SJSA1 (cell line): Measurements from ENCODE around the gene PCDHA5. TPM values are rescaled to one million over a fixed set of nuclear protein-coding genes. Genes with fewer than 3 reads are reported as not detected.
"Not testable (repeated sequence)": the region's sequence is repeated elsewhere in the genome, so short reads cannot be mapped to it uniquely, and the experiment has no call there.

Experiments
- DNase-seq, 2 experiments: peaks; one replicate each; pipeline ENCODE4 v3.0.0-alpha.2; 2015 to 2020; ENCODE audit warnings: low spot score in 2 of 2, low read depth in 1 of 2
- H3K27ac ChIP-seq: fragments of 250-450 bp; sonication (Bioruptor Pico); 2 replicates; pipeline ENCODE4 v1.5.1; 2020; ENCODE audit warnings: mild to moderate bottlenecking, moderate library complexity
- H3K27me3 ChIP-seq: fragments of 250-450 bp; sonication (Bioruptor Pico); replicated peaks from 2 replicates; pipeline ENCODE4 v1.5.1; 2020; ENCODE audit warnings: mild to moderate bottlenecking, moderate library complexity
- H3K36me3 ChIP-seq: fragments of 250-450 bp; sonication (Bioruptor Pico); 2 replicates; pipeline ENCODE4 v1.5.1; 2020; ENCODE audit warnings: mild to moderate bottlenecking
- H3K4me1 ChIP-seq: fragments of 250-450 bp; sonication (Bioruptor Pico); replicated peaks from 2 replicates; pipeline ENCODE4 v1.6.1; 2021; ENCODE audit warnings: mild to moderate bottlenecking
- H3K4me3 ChIP-seq: fragments of 250-450 bp; sonication (Bioruptor Pico); 2 replicates; pipeline ENCODE4 v1.5.1; 2020; ENCODE audit warnings: mild to moderate bottlenecking
- H3K9me3 ChIP-seq: fragments of 250-450 bp; sonication (Bioruptor Pico); replicated peaks from 2 replicates; pipeline ENCODE4 v1.5.1; 2020; ENCODE audit warnings: mild to moderate bottlenecking
- total RNA-seq: library from RNA; depleted of rRNA; stranded (reverse); fragments of >200 nt; shearing (Covaris generic); gene quantifications from 2 replicates; pipeline ENCODE4 v1.2.3, GENCODE V29; 2014; rRNA removed

PCDHA5 gene
- not detected in 2 replicates for total RNA-seq

DNA sequence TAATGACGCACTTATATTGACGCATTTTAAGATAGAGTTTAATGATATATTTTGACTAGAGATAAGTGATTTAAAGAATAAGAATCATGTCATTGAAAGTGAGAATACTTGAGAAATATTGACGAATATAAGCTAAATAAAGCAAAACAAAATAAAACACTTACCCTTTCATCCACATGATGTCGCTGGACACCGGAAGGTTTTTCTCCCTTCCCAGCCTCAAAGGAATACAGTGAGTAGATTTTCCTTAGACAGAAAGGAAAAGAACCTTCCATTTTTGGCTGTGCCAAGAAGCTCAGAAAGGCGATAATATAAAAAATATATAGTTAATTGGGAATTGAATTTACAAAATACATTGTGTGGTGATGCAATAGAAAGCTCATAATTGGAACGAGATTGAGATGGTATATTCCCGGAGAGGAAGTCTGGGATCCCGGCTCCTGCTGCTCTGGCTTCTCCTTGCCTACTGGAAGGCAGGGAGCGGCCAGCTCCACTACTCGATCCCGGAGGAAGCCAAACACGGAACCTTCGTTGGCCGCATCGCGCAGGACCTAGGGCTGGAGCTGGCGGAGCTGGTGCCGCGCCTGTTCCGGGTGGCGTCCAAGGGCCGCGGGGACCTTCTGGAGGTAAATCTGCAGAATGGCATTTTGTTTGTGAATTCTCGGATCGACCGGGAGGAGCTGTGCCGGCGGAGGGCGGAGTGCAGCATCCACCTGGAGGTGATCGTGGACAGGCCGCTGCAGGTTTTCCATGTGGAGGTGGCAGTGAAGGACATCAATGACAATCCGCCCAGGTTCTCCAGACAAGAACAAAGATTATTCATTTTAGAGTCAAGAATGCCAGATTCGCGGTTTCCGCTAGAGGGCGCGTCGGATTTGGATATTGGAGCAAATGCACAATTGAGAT lies at the start of gene PCDHA5:
PCDHA5 (plus strand) TSS at position 239 of the 906 bp plus-strand sequence.
- no peak within 1 kb of the TSS for H3K4me3 ChIP-seq
- H3K27ac ChIP-seq: no peak within 1 kb of the TSS
- DNase-seq: no peak
- no peaks in the 10 kb centered on the region for H3K4me1 ChIP-seq
- no peaks in the 10 kb centered on the region for H3K9me3 ChIP-seq
- H3K36me3 ChIP-seq: no peaks in the 10 kb centered on the region
- no peaks in the 10 kb centered on the region; the same call in 1 of the 2 replicates for H3K27me3 ChIP-seq

DNA sequence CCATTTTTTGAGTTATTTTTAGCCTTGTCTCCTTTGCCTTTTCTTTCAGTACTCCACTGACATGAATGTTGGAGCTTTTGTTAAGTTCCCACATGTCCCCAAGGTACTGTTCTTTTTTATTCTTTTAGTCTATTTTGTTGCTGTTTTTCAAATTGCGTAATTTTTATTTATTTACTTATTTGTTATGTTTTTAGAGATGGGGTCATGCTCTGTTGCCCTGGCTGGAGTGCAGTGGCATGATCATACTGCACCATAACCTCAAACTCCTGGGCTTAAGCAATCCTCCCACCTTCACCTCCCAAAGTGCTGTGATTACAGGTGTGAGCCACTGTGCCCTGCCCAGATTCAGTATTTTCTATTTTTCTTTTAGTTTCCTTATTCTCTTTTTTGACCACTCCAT lies 40.9 kb upstream of the PCDHA5 start:
- DNase-seq: no peak
- H3K4me3 ChIP-seq: no peak overlapping the region
- H3K36me3 ChIP-seq: no peaks in the 10 kb centered on the region
- H3K27ac ChIP-seq: no peak overlapping the region
- peaks cover 7% of the 10 kb centered on the region; the same call in 1 of the 2 replicates for H3K9me3 ChIP-seq
- no peaks in the 10 kb centered on the region for H3K4me1 ChIP-seq
- H3K27me3 ChIP-seq: no peaks in the 10 kb centered on the region

DNA sequence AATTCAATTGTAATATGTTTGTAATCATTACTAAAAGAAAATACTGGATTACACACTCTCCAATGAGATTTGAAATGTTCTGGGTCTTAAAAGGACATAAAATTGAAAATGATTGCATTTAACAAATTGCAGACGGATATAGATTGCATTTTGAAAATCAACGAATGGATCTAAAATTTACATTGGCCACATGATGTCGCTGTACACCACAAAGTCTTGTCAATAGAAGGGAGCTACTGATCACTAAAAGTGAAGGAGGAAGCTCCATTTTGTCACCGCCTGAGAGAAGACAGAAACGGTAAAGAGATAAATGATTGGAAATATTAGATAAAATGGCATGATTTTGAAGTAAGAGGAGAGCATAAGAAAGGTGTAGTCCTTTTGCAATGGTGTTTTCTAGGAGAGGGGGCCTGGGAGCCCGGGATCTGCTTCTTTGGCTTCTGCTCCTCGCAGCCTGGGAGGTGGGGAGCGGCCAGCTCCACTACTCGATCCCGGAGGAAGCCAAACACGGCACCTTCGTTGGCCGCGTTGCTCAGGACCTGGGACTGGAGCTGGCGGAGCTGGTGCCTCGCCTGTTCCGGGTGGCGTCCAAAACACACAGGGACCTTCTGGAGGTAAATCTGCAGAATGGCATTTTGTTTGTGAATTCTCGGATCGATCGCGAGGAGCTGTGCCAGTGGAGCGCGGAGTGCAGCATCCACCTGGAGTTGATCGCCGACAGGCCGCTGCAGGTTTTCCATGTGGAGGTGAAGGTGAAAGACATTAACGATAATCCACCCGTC lies 35.3 kb upstream of the PCDHA5 start, which contains the start of gene PCDHA1:
PCDHA1 (plus strand) TSS at position 236 of the 782 bp plus-strand sequence.
- Histone ChIP-seq H3K4me1 (no peaks in the 10 kb centered on the region), H3K4me3 (no peak within 1 kb of the TSS), H3K9me3 (peaks cover 25% of the 10 kb centered on the region), H3K27me3 (no peaks in the 10 kb centered on the region), H3K27ac (no peak within 1 kb of the TSS), H3K36me3 (no peaks in the 10 kb centered on the region)
- no peak for DNase-seq

DNA sequence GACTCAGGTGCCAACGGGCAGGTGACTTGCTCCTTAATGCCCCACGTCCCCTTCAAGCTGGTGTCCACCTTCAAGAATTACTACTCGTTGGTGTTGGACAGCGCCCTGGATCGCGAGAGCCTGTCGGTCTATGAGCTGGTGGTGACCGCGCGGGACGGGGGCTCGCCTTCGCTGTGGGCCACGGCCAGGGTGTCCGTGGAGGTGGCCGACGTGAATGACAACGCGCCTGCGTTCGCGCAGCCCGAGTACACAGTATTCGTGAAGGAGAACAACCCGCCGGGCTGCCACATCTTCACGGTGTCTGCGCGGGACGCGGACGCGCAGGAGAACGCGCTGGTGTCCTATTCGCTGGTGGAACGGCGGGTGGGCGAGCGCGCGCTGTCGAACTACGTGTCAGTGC lies 34.0 kb upstream of the PCDHA5 start:
- not testable (repeated sequence) for H3K27ac ChIP-seq, H3K27me3 ChIP-seq, H3K4me1 ChIP-seq, DNase-seq, H3K36me3 ChIP-seq, H3K4me3 ChIP-seq
- H3K9me3 ChIP-seq: peaks cover 25% of the 10 kb centered on the region

DNA sequence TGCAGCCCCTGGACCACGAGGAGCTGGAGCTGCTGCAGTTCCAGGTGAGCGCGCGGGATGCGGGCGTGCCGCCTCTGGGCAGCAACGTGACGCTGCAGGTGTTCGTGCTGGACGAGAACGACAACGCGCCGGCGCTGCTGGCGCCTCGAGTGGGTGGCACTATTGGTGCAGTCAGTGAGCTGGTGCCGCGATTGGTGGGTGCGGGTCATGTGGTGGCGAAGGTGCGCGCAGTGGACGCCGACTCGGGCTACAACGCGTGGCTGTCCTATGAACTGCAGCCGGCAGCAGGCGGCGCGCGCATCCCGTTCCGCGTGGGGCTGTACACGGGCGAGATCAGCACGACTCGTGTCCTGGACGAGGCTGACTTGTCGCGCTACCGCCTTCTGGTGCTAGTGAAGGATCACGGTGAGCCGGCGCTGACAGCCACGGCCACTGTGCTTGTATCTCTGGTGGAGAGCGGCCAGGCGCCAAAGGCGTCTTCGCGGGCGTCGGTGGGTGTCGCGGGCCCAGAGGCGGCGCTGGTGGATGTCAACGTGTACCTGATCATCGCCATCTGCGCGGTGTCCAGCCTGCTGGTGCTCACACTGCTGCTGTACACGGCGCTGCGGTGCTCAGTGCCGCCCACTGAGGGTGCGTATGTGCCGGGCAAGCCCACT lies 33.4 kb upstream of the PCDHA5 start:
- H3K9me3 ChIP-seq: peaks cover 21% of the 10 kb centered on the region
- H3K27me3 ChIP-seq, H3K4me1 ChIP-seq, H3K27ac ChIP-seq, H3K36me3 ChIP-seq, H3K4me3 ChIP-seq, DNase-seq: not testable (repeated sequence)

DNA sequence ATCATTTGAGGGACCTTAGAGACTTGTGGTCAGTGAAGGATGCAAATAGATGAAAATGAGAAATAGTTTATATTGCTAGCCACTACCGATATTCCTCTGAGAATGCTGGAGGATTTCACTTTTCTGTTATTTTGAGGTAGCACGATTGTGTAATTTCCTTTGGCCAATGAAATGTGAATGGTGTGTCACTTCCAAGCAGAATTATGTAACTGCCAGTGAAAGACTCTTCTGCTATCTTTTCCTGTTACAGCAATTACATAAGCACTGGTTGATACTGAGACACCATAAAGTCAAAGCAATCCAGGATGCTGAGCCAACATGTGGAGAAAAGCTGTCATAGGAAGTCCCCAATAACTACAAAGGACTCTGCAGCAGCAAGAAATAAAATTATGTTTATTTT lies 30.3 kb upstream of the PCDHA5 start:
- peaks cover 19% of the 10 kb centered on the region for H3K9me3 ChIP-seq
- H3K4me1 ChIP-seq: no peaks in the 10 kb centered on the region
- H3K27me3 ChIP-seq: no peaks in the 10 kb centered on the region

DNA sequence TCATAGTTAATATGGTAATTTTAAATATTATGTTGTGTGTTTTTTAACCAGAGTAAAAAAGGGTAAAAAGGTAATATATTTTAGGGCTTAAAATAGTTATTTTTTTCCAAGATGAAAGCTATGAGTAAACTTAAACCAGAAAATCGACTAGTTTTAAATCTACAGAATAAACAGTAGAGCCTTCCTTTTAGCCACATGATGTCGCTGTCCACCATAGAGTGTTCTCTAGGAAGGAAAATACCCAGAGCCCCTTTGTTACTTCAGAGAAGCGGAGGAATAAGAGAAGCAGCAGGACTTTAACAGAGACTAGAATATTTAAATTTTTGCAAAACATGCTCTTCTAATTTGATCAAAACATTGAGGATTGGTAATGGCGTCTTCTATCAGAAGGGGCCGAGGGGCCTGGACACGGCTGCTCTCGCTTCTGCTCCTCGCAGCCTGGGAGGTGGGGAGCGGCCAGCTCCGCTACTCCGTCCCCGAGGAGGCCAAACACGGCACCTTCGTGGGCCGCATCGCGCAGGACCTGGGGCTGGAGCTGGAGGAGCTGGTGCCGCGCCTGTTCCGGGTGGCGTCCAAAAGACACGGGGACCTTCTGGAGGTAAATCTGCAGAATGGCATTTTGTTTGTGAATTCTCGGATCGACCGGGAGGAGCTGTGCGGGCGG lies 26.7 kb upstream of the PCDHA5 start, which contains the start of gene PCDHA2:
PCDHA2 (plus strand) TSS at position 258 of the 664 bp plus-strand sequence.
- no peaks in the 10 kb centered on the region for H3K27me3 ChIP-seq
- H3K36me3 ChIP-seq: no peaks in the 10 kb centered on the region
- DNase-seq: no peak
- no peaks in the 10 kb centered on the region for H3K4me1 ChIP-seq
- peaks cover 9% of the 10 kb centered on the region for H3K9me3 ChIP-seq
- no peak within 1 kb of the TSS for H3K4me3 ChIP-seq
- H3K27ac ChIP-seq: no peak within 1 kb of the TSS

More for the DNA sequence above, 30.3 kb upstream of the PCDHA5 start:
- H3K27ac ChIP-seq: no peak overlapping the region
- no peak overlapping the region for H3K4me3 ChIP-seq
- no peaks in the 10 kb centered on the region for H3K36me3 ChIP-seq
- DNase-seq: no peak

DNA sequence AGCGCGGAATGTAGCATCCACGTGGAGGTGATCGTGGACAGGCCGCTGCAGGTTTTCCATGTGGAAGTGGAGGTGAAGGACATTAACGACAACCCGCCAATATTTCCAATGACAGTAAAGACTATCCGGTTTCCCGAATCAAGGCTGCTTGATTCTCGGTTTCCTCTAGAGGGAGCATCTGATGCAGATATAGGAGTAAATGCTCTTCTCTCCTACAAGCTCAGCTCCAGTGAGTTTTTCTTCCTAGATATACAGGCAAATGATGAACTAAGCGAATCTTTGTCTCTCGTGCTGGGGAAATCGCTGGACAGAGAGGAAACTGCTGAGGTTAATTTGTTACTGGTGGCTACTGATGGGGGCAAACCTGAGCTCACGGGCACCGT lies 26.2 kb upstream of the PCDHA5 start:
- Histone ChIP-seq H3K4me3 (no peak overlapping the region), H3K9me3 (peaks cover 9% of the 10 kb centered on the region), H3K4me1 (no peaks in the 10 kb centered on the region), H3K27me3 (no peaks in the 10 kb centered on the region), H3K27ac (no peak overlapping the region), H3K36me3 (no peaks in the 10 kb centered on the region)
- no peak for DNase-seq

DNA sequence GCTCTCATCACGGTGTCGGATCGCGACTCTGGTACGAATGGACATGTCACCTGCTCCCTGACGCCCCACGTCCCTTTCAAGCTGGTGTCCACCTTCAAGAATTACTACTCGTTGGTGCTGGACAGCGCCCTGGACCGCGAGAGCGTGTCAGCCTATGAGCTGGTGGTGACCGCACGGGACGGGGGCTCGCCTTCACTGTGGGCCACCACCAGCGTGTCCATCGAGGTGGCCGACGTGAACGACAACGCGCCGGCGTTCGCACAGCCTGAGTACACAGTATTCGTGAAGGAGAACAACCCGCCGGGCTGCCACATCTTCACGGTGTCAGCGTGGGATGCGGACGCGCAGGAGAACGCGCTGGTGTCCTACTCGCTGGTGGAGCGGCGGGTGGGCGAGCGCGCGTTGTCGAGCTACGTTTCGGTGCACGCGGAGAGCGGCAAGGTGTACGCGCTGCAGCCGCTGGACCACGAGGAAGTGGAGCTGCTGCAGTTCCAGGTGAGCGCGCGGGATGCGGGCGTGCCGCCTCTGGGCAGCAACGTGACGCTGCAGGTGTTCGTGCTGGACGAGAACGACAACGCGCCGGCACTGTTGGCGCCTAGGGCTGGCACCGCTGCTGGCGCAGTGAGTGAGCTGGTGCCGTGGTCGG lies 25.2 kb upstream of the PCDHA5 start:
- not testable (repeated sequence) for H3K36me3 ChIP-seq, H3K9me3 ChIP-seq, H3K27ac ChIP-seq, H3K27me3 ChIP-seq, H3K4me3 ChIP-seq, H3K4me1 ChIP-seq, DNase-seq

DNA sequence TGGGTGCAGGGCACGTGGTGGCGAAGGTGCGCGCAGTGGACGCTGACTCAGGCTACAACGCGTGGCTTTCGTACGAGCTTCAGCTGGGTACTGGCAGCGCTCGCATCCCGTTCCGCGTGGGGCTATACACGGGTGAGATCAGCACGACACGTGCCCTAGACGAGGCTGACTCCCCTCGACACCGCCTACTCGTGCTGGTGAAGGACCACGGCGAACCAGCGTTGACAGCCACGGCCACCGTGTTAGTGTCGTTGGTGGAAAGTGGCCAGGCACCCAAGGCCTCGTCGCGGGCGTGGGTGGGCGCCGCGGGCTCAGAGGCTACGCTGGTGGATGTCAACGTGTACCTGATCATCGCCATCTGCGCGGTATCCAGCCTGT lies 24.7 kb upstream of the PCDHA5 start:
- Histone ChIP-seq H3K4me1 (no peaks in the 10 kb centered on the region), H3K27me3 (no peaks in the 10 kb centered on the region), H3K27ac (no peak overlapping the region), H3K4me3 (no peak overlapping the region), H3K9me3 (peaks cover 12% of the 10 kb centered on the region), H3K36me3 (no peaks in the 10 kb centered on the region)
- no peak for DNase-seq

DNA sequence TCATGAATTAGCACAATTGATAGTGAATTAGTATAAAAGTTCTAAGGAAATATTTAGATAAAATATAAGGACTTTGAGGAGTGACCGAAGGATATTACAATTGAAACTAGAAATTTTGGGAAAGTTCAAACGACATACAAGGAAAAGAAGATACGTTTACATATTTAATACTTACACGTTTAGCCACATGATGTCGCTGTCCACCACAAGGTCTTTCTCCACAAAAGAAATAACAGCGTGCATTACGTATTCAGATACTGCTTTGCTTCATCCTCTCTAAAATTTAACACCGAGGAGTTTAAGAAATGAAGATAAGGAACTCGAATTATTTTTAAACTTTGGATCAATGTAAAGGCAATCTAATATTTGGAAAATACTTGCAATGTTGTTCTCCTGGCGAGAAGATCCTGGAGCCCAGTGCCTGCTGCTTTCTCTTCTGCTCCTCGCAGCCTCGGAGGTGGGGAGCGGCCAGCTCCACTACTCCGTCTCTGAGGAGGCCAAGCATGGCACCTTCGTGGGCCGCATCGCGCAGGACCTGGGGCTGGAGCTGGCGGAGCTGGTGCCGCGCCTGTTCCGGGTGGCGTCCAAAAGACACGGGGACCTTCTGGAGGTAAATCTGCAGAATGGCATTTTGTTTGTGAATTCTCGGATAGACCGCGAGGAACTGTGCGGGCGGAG lies 20.5 kb upstream of the PCDHA5 start, which contains the start of gene PCDHA3:
PCDHA3 (plus strand) TSS at position 242 of the 678 bp plus-strand sequence.
- no peak within 1 kb of the TSS for H3K27ac ChIP-seq
- no peak for DNase-seq
- H3K4me1 ChIP-seq: no peaks in the 10 kb centered on the region
- no peak within 1 kb of the TSS for H3K4me3 ChIP-seq
- no peaks in the 10 kb centered on the region for H3K36me3 ChIP-seq
- peaks cover 18% of the 10 kb centered on the region for H3K9me3 ChIP-seq
- H3K27me3 ChIP-seq: no peaks in the 10 kb centered on the region

DNA sequence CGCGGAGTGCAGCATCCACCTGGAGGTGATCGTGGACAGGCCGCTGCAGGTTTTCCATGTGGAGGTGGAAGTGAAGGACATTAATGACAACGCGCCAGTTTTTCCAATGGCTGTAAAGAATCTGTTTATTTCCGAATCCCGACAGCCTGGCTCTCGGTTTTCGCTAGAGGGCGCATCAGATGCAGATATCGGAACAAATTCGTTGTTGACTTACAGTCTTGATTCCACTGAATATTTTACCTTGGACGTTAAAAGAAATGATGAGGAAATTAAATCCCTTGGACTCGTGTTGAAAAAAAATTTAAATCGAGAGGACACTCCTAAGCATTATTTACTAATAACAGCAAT lies 19.9 kb upstream of the PCDHA5 start:
- Histone ChIP-seq H3K27me3 (no peaks in the 10 kb centered on the region), H3K4me3 (no peak overlapping the region), H3K36me3 (no peaks in the 10 kb centered on the region), H3K4me1 (no peaks in the 10 kb centered on the region), H3K9me3 (peaks cover 18% of the 10 kb centered on the region), H3K27ac (no peak overlapping the region)
- no peak for DNase-seq
